ENCODE data around the gene SCMH1. TPM values are rescaled to one million over a fixed set of nuclear protein-coding genes. Genes with fewer than 3 reads are reported as not detected.

SCMH1 gene
- total RNA-seq, 1 experiment from 2014 or later, result 25.9 TPM

DNA sequence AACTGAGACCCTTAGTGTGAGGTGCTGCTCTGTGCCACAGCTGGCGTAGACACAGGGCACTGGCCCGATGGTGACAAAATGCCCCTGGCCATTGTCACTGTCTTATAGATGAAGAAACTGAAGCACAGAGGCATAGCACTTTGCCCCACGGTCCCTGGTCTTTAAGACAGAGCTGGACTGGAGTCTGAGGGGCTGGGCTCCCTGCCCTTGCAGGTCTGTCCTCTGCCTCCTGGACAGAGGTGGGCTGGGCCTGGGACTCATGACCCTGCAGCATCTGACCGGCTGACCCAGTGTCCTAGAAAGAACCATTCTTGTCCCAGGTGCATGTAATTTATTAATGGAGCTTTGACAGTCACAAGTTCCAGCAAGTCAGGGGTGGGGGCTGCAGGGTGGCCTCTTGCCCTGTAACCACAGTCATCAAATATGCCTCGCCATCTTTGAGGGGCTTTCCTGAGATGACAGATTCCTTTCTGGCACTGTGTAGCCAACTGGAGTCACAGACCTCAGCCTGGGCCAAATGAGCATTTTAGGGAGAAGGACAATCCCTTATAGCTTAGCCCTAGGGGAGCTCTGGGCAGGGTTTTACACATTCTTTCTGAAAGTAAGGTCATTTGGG, 226.7 kb downstream of the SCMH1 start:
- H3K27me3 Mint-ChIP-seq (ENCODE audit: unreplicated experiment), result no peaks in the 10 kb centered on the region
- CTCF ChIA-PET, result no interaction called here
- H3K27ac Mint-ChIP-seq (ENCODE audit: unreplicated experiment), result no peak overlapping the region
- BruUV-seq (replicated peaks), result no TSS peak
- intact Hi-C loops (cut with micrococcal nuclease; ENCODE audit: unreplicated experiment), result no loop called here
- TF ChIP-seq, protein P1, sequence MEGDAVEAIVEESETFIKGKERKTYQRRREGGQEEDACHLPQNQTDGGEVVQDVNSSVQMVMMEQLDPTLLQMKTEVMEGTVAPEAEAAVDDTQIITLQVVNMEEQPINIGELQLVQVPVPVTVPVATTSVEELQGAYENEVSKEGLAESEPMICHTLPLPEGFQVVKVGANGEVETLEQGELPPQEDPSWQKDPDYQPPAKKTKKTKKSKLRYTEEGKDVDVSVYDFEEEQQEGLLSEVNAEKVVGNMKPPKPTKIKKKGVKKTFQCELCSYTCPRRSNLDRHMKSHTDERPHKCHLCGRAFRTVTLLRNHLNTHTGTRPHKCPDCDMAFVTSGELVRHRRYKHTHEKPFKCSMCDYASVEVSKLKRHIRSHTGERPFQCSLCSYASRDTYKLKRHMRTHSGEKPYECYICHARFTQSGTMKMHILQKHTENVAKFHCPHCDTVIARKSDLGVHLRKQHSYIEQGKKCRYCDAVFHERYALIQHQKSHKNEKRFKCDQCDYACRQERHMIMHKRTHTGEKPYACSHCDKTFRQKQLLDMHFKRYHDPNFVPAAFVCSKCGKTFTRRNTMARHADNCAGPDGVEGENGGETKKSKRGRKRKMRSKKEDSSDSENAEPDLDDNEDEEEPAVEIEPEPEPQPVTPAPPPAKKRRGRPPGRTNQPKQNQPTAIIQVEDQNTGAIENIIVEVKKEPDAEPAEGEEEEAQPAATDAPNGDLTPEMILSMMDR (IDR thresholded peaks at IDR 0.05; ENCODE audit: unreplicated experiment), result no peak
- no peak overlapping the region for H3K4me3 Mint-ChIP-seq (ENCODE audit: low read depth, unreplicated experiment)
- peaks cover 66% of the 10 kb centered on the region for H3K36me3 Mint-ChIP-seq (ENCODE audit: insufficient read depth, unreplicated experiment)
- no peak for DNase-seq
- H3K9me3 Mint-ChIP-seq (ENCODE audit: low read depth, unreplicated experiment), result no peaks in the 10 kb centered on the region
- H3K4me1 Mint-ChIP-seq (ENCODE audit: low read depth, unreplicated experiment), result no peaks in the 10 kb centered on the region

DNA sequence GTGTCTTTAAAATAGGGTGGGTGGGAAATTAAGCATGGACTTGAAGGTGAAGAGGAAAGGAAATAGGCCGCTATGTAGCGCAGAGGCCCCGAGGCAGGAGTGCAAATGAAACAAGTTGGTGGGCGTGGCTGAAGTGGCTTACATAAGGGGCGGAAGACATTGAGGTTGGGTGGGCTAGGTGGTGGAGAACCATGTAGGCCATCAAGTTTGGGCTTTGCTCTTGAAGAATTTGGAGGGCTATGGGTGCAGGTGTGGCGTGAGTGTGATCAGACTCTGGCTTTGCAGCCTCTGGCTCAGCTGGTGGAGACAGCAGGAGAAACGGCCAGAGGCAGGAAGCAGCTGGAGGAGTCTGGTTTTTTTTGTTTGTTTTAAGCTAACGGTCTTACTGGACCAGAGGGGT, 227.2 kb downstream of the SCMH1 start:
- no peak for DNase-seq
- Mint-ChIP-seq H3K4me3 (ENCODE audit: low read depth, unreplicated experiment) (no peak overlapping the region), H3K4me1 (ENCODE audit: low read depth, unreplicated experiment) (no peaks in the 10 kb centered on the region), H3K27me3 (ENCODE audit: unreplicated experiment) (no peaks in the 10 kb centered on the region), H3K36me3 (ENCODE audit: insufficient read depth, unreplicated experiment) (peaks cover 66% of the 10 kb centered on the region), H3K27ac (ENCODE audit: unreplicated experiment) (no peak overlapping the region), H3K9me3 (ENCODE audit: low read depth, unreplicated experiment) (no peaks in the 10 kb centered on the region)
- intact Hi-C loops (cut with micrococcal nuclease; ENCODE audit: unreplicated experiment), result no loop called here
- no TSS peak for BruUV-seq (replicated peaks)
- TF ChIP-seq, protein P1 (IDR thresholded peaks at IDR 0.05; ENCODE audit: unreplicated experiment), result no peak
- CTCF ChIA-PET, result no interaction called here

DNA sequence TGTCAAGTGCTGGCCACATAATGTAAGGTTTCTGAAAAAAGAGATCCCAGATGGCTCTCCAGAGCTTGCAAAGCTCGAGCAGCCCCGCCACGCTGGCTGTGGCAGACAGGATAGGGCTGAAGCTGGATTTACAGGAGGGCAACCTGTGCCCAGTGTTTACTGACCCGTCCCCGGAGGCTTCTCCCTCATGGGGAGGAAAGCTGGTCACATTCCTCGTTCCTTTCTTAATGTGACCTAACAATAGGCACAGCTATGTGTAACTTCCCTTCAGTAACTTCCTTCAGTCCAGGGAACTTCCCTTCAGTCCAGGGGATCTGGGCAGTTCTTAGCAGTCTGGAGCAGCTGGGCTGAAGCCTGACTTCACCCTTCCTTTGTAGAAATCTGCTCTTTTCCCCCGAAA, 228.3 kb downstream of the SCMH1 start:
- Mint-ChIP-seq H3K9me3 (ENCODE audit: low read depth, unreplicated experiment) (no peaks in the 10 kb centered on the region), H3K27ac (ENCODE audit: unreplicated experiment) (no peak overlapping the region), H3K36me3 (ENCODE audit: insufficient read depth, unreplicated experiment) (peaks cover 65% of the 10 kb centered on the region), H3K4me3 (ENCODE audit: low read depth, unreplicated experiment) (no peak overlapping the region), H3K4me1 (ENCODE audit: low read depth, unreplicated experiment) (no peaks in the 10 kb centered on the region), H3K27me3 (ENCODE audit: unreplicated experiment) (no peaks in the 10 kb centered on the region)
- intact Hi-C loops (cut with micrococcal nuclease; ENCODE audit: unreplicated experiment), result no loop called here
- TF ChIP-seq, protein P1 (IDR thresholded peaks at IDR 0.05; ENCODE audit: unreplicated experiment), result no peak
- DNase-seq, result no peak
- CTCF ChIA-PET, result interaction anchor here (0.6 kb wide), 1 partner anchor 253 kb away, joined by 3 read pairs; no protein-coding TSS in a partner anchor
- BruUV-seq (replicated peaks), result no TSS peak

DNA sequence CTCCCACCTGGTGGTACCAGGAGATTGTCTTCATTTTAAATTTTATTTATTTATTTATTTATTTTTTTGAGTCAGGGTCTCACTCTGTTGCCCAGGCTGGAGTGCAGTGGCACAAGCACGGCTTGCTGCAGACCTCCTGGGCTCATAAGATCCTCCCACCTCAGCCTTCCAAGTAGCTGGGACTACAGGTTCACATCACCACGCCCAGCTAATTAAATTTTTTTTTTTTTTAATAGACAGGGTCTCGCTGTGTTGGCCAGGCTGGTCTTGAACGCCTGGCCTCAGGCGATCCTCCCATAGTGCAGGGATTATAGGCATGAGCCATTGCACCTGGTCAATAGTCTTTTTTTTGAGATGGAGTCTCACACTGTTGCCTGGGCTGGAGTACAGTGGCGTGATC, 229.1 kb downstream of the SCMH1 start:
- intact Hi-C loops (cut with micrococcal nuclease; ENCODE audit: unreplicated experiment), result no loop called here
- no peaks in the 10 kb centered on the region for H3K27me3 Mint-ChIP-seq (ENCODE audit: unreplicated experiment)
- H3K27ac Mint-ChIP-seq (ENCODE audit: unreplicated experiment), result no peak overlapping the region
- peaks cover 60% of the 10 kb centered on the region for H3K36me3 Mint-ChIP-seq (ENCODE audit: insufficient read depth, unreplicated experiment)
- CTCF ChIA-PET, result no interaction called here
- no peaks in the 10 kb centered on the region for H3K9me3 Mint-ChIP-seq (ENCODE audit: low read depth, unreplicated experiment)
- no peak for DNase-seq
- H3K4me1 Mint-ChIP-seq (ENCODE audit: low read depth, unreplicated experiment), result no peaks in the 10 kb centered on the region
- H3K4me3 Mint-ChIP-seq (ENCODE audit: low read depth, unreplicated experiment), result no peak overlapping the region
- TF ChIP-seq, protein P1 (IDR thresholded peaks at IDR 0.05; ENCODE audit: unreplicated experiment), result no peak
- no TSS peak for BruUV-seq (replicated peaks)
